SHP77 (cell line): ENCODE measurements around the gene STAT4.

Experiments used
- DNase-seq, 2 experiments: peaks; one replicate each; lab custom pipeline; 2025; lab: John Stamatoyannopoulos, UW

The STAT4 gene

GRCh38 chr2:190994148-190994547 is 156.6 kb downstream of the STAT4 start:
- no peak for DNase-seq

DNA sequence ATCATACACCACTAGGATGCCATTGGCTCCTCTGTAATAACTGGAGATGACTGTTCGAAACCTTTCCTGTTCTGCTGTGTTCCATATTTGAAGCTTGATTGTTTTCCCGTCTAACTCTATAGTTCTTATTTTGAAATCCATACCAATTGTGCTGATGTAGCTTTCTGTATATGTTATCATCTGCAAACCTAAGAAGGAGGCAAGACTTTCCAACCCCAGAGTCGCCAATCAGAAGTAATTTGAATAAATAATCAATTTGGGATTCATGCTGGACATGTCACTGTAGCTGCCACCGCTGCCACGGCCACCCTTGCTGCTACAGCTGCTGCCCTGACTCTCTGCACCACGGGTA is 157.5 kb downstream of the STAT4 start:
- DNase-seq, result no peak

- no peak for DNase-seq
Measured at GRCh38 chr2:190990132-190990531, 160.7 kb downstream of the STAT4 start.

DNA sequence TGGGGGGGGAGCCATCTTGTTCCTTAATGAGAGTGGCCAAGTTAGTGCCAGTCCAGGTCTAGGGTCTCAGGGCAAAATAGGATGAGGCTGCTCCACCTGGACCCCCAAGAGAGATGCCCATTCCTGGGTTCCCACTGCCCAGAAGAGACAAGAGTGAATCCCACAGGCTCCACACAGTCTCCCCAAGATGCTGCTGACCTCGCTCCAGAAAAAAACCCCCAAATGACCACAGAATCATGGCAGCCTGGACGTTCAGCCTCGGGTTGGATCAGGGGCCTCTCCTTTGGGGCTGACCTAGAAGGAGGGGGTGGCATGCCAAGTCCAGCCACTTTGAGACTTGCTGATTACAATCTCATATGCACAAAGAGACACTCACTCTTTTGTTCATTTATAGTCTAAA is 161.9 kb downstream of the STAT4 start:
- no peak for DNase-seq

GRCh38 chr2:190987938-190988337 is 162.9 kb downstream of the STAT4 start:
- no peak for DNase-seq

- DNase-seq, result no peak
Measured at GRCh38 chr2:190987116-190987515, 163.7 kb downstream of the STAT4 start.

DNA sequence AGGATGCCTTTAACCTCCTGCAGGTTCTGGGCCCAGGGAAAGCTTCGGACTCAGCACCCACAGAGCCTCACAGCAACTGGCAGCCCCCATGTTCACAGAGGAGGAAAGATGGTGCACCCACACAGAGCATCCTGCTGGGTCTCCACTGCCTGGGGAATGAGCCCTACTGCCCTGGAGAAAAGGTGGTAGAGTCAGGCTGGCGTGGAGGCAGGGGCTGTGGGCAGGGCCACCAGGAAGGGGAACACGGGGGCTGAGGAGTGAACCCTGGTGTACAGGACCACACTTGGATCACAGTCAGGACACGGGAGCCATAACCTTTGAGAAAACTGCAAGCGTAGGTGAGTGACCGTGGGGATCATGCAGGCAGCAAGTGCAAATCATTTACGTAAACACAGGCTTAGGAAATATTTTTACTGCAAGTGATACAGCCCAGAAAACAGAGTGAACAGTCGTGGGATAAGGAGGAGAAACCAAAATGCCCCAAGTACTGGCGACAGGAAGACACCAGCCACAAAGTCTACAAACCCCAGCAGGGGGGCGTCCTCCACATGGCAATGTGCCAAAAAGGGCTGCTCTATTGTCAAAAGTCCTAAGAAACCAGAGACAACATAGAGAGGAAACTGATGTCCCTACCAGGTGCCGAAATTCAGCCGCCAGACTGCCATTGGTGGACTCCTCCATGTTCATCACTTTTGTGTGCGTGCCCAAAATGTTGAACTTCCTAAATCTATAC is 164.4 kb downstream of the STAT4 start:
- no peak for DNase-seq

DNA sequence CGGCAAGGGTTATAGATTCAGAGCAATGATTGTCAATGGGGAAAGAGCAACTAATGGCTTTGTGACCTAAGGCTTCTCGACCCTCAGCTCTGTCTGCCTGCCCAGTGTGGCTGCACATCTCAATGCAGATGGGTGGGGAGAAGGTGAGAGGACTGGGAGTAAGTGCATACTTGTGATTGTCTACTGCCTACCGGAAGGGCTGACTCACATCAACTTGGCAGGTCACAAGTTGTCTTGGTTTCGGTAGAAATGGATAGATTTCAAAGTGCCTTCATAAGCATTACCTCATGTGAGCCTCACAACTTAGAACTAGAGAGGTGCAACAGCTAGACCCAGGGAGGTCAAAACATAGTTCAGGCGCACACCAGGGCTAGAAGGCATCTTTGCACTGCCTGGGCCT is 166.2 kb downstream of the STAT4 start:
- no peak for DNase-seq

DNA sequence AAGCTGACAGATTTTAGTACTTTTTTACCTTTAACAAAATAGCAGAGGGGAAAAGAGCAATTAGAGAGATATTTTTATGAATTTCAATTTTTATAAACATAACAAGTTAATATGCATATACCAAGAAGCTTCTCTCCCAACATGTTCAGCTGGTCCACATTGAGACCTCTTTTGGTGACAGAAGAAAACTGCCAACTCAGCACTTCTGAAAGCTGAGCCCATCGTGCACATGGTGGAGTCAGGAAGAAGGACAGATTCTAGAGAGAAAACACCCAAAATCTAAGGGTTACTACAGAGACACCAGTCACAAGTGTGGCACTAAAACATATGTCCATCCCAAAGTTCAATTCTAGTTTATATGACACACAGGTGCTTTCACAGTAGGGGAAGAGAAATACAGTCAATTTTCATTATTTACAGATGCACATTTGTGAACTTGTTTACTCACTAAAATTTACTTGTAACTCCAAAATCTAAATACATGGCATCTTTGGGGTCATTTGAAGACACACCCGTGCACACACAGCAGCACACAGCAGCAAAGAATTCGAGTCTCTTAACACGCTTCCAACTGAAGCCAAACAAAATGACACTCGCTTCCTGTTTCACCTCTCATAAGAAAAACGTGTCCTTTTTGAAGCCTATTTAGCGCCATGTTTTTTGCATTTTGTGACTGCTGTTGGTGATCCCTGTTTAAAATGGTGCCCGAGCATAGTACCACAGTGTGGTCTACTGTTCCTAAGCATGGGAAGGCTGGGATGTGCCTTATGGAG is 168.3 kb downstream of the STAT4 start:
- no peak for DNase-seq

GRCh38 chr2:190981733-190982132 is 169.1 kb downstream of the STAT4 start:
- no peak for DNase-seq

- no peak for DNase-seq
Measured at GRCh38 chr2:190981333-190981732, 169.5 kb downstream of the STAT4 start.

- DNase-seq, result no peak
Measured at GRCh38 chr2:190980630-190981209, 170.1 kb downstream of the STAT4 start.

DNA sequence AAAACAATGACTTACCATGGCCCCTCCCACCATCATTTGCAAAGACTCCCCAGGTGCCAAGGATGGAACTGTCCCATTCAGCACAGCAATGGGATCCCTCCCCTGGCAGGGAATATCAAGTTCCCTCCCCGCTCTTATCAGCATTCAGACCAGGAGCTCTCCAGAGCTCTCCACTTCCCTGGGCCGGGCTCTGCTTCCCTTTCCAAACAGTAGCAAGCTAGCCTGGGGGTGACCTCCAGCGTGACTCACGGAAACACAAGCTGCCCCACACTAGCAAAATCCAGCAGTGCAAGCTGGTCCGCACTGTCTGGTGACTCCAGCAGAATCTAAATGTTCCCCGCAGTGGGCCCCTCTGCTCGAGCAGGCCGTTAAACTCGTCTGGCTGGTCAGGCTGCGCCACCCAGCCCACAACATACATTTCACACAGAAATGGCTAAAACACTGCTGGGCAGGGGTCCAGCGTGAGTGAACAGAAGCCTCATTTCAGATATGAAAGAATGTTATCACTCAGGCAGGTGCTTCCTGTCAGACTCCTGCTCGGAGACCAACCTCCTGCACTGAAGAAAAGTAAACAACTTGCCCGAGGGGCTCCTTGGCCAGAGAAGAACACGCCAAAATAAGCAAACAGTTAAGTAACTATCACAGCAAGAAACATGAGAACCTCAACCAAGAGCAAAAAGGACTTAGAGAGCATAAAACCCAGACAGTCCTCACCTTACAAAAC is 170.7 kb downstream of the STAT4 start:
- peak in 1 of 2 experiments; percentile 14 for DNase-seq
